IPS-NIHi7 (cell line): ENCODE data around the gene RANBP3.
"Not testable (repeated sequence)": the region's sequence is repeated elsewhere in the genome, so short reads cannot be mapped to it uniquely, and the experiment has no call there.

ENCODE experiments used
- DNase-seq: peaks from one replicate; pipeline ENCODE4 v3.0.0; 2012; ENCODE audit warnings: mixed read lengths; ENCODE audit errors: extremely low spot score

RANBP3 gene

GRCh38 chr19:5883157-5883873 is 94.6 kb downstream of the RANBP3 start:
- not testable (repeated sequence) for DNase-seq

DNA sequence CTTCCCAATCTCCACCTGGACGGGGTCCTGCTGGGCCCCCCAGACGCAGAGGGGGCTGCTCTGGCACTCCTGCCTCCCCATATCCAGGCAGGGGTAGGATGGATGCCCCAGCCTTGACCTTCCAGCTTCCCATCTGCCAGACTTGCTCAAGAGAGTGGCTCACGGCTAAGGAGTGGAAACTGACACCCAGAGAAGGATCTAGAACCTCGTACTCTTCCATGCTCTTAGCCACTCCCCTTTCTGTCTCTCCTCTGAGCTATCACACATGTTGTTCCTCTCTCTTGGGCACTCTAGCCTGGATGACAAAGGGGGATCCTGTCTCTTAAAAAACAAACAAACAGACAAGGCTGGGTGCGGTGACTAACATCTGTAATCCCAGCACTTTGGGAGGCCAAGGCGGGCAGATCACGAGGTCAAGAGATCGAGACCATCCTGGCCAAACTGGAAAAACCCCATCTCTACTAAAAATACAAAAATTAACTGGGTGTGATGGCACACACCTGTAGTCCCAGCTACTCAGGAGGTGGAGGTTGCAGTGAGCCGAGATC is 95.4 kb downstream of the RANBP3 start:
- no peak for DNase-seq

DNA sequence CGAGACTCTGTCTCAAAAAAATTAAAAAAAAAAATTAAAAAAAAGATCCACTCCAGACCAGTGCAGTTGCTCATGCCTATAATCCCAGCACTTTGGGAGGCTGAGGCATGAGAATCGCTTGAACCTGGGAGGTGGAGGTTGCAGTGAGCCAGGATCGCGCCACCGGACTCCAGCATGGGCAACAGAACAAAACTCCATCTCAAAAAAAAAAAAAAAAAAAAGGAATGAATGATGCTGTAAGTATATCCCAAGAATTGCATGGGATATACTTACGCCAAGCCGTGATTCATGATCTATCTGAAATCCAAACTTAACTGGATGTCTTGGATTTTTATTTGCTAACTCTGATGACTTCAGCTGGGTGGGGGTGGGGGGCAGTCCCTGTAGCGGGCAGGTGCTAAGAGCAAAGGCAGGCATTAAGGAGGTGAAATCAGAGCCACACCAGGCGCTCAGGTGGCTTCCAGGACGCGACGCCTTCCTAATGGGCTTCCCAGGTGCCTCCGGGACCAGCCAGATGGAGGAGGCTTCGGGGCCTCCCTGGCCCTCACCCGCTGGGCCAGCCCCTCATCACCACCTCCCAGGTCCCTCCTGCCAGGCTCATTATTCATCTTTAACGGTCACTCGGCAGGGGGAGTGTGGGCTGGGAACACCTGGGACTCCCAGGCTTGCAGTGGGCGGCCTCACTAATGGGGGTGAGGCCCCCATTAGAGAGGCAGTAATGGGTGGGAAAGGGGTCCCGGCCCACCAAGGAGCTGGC is 96.2 kb downstream of the RANBP3 start:
- DNase-seq: no peak

GRCh38 chr19:5880604-5881078 is 97.3 kb downstream of the RANBP3 start:
- peak; percentile 60 for DNase-seq

GRCh38 chr19:5880196-5880595 is 97.7 kb downstream of the RANBP3 start:
- DNase-seq: no peak

- DNase-seq: no peak
Measured at GRCh38 chr19:5877882-5878281, 100.1 kb downstream of the RANBP3 start.

GRCh38 chr19:5877427-5877826 is 100.5 kb downstream of the RANBP3 start:
- DNase-seq: no peak

GRCh38 chr19:5874496-5874895 is 103.4 kb downstream of the RANBP3 start:
- DNase-seq: not testable (repeated sequence)

DNA sequence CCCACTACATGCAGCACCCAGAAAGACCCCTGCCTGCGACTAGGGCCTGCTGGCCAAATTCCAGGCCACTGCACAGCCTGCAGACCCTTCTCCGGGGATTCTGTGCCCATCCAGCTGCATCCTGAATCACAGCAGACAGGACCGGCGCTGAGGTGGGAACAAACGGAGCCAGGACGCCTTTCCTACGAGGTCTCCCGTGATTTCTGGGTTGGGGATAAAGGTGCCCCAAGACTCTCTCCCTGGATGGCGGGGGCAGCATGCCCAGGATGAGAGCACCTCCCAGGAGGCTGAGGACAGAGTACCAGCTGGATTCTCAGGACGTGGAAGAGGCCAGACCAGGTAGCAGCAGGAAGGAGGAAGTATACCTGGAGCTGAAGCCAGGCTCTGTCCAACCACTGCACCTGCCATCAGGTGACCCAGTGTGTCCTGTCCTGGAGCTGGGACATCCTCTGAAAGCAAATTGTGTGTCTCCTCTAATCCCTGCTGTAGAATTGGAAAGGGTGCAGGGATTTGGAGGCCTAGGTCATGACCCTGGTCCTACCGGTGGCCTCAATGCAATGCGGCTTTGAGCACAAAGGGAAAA is 104.2 kb downstream of the RANBP3 start:
- DNase-seq: no peak

DNA sequence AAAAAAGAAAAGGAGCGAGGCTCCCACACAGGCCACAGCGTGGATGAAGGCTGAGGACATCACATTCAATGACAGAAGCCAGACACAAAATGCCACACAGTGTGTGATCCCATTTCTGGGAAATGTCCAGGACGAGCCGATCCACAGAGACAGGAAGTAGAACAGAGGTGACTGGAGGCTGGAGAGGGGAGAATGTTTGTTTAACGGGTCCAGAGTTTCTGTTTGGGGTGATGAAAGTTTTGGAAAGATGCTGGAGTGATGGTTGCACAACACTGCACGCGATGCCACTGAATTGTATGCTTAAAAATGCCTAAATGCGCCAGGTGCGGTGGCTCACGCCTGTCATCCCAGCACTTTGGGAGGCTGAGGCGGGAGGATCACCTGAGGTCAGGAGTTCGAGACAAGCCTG is 107.0 kb downstream of the RANBP3 start:
- no peak for DNase-seq

GRCh38 chr19:5867201-5868136 is 110.5 kb downstream of the RANBP3 start:
- DNase-seq: peak; percentile 8
